Testis (tissue), 2 donors: ENCODE measurements around the gene SHTN1.

Experiments
- CTCF ChIP-seq, 3 experiments: fragments of 450-650 bp in 2 of 3; fragments of 200-600 bp in 1 of 3; sonication (generic) in 1 of 3; IDR thresholded peaks; one replicate each; pipeline ENCODE4 v1.5.1; 2016 to 2019; ENCODE audit warnings: antibody characterized with exemption in 3 of 3, mild to moderate bottlenecking in 2 of 3, moderate library complexity in 1 of 3
- POLR2A ChIP-seq: fragments of 450-650 bp; IDR thresholded peaks from one replicate; pipeline ENCODE4 v1.6.1; 2017; ENCODE audit warnings: antibody characterized with exemption, mild to moderate bottlenecking, moderate library complexity

- TF ChIP-seq CTCF (IDR thresholded peaks at IDR 0.05) (no peak), POLR2A (no peak)
Observed at GRCh38 chr10:116992183-116992582, 12.8 kb downstream of the SHTN1 start.
